NK-92 (cell line): ENCODE data around the gene RPS23.

Experiments
- DNase-seq: peaks from one replicate; lab custom pipeline; 2025; ENCODE audit not compliant: unreplicated experiment; lab: John Stamatoyannopoulos, UW

Gene RPS23

GRCh38 chr5:82277987-82278710 lies at the start of gene RPS23:
RPS23 (minus strand) TSS chr5:82278354; CDS start chr5:82278323, 31 bp downstream.
- DNase-seq = no peak

- no peak for DNase-seq
Measured at GRCh38 chr5:82327941-82328340, 49.8 kb upstream of the RPS23 start.

GRCh38 chr5:82325996-82326395 lies 47.8 kb upstream of the RPS23 start:
- DNase-seq = no peak

GRCh38 chr5:82325155-82325554 lies 47.0 kb upstream of the RPS23 start:
- no peak for DNase-seq

- no peak for DNase-seq
Measured at GRCh38 chr5:82320966-82321365, 42.8 kb upstream of the RPS23 start.

GRCh38 chr5:82319651-82320376 lies 41.7 kb upstream of the RPS23 start:
- DNase-seq = no peak

- DNase-seq = no peak
Measured at GRCh38 chr5:82319192-82319591, 41.0 kb upstream of the RPS23 start.

GRCh38 chr5:82314964-82315758 lies 37.0 kb upstream of the RPS23 start:
- DNase-seq = no peak

- DNase-seq = no peak
Measured at GRCh38 chr5:82313016-82313415, 34.9 kb upstream of the RPS23 start.

GRCh38 chr5:82312373-82312856 lies 34.3 kb upstream of the RPS23 start:
- DNase-seq = no peak

GRCh38 chr5:82309091-82309531 lies 31.0 kb upstream of the RPS23 start:
- no peak for DNase-seq

GRCh38 chr5:82308416-82308815 lies 30.3 kb upstream of the RPS23 start:
- no peak for DNase-seq

GRCh38 chr5:82307451-82307850 lies 29.3 kb upstream of the RPS23 start:
- no peak for DNase-seq

- no peak for DNase-seq
Measured at GRCh38 chr5:82306151-82306550, 28.0 kb upstream of the RPS23 start.

GRCh38 chr5:82301190-82301589 lies 23.0 kb upstream of the RPS23 start:
- DNase-seq = no peak

- no peak for DNase-seq
Measured at GRCh38 chr5:82298668-82299067, 20.5 kb upstream of the RPS23 start.

- no peak for DNase-seq
Measured at GRCh38 chr5:82297711-82298110, 19.6 kb upstream of the RPS23 start.

- DNase-seq = no peak
Measured at GRCh38 chr5:82296929-82297328, 18.8 kb upstream of the RPS23 start.

- DNase-seq = no peak
Measured at GRCh38 chr5:82295959-82296531, 17.9 kb upstream of the RPS23 start.

- DNase-seq = no peak
Measured at GRCh38 chr5:82295144-82295543, 17.0 kb upstream of the RPS23 start.

GRCh38 chr5:82291420-82291819 lies 13.3 kb upstream of the RPS23 start:
- no peak for DNase-seq
